SW 1271 (cell line): ENCODE results near the gene IFNGR1.
A peak's percentile ranks its signal among the peaks of the same experiment; 100 is the strongest.
"Not testable (repeated sequence)": the region's sequence is repeated elsewhere in the genome, so short reads cannot be mapped to it uniquely, and the experiment has no call there.

Source experiments
- DNase-seq, 2 experiments: peaks; one replicate each; lab custom pipeline; 2025; lab: John Stamatoyannopoulos, UW

IFNGR1 gene

GRCh38 chr6:137213813-137214212 is 5.4 kb downstream of the IFNGR1 start:
- no peak for DNase-seq

GRCh38 chr6:137213331-137213740 is 5.8 kb downstream of the IFNGR1 start:
- no peak for DNase-seq

- no peak for DNase-seq
Measured at GRCh38 chr6:137211910-137212309, 7.3 kb downstream of the IFNGR1 start.

- DNase-seq, result no peak
Measured at GRCh38 chr6:137210903-137211302, 8.3 kb downstream of the IFNGR1 start.

DNA sequence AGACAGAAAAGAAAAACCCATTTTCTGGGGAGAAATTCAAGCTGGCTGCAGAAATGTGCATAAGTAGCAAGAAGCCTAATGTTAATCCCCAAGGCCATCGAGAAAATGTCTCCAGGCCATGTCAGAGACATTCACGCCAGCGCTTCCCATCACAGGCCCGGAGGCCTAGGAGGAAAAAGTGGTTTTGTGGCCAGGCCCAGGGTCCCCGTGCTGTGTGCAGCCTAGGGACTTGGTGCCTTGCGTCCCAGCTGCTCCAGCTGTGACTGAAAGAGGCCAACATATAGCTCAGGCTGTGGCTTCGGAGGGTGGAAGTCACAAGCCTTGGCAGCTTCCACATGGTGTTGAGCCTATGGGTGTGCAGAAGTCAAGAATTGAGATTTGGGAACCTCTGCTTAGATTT is 10.9 kb downstream of the IFNGR1 start:
- DNase-seq, result no peak

DNA sequence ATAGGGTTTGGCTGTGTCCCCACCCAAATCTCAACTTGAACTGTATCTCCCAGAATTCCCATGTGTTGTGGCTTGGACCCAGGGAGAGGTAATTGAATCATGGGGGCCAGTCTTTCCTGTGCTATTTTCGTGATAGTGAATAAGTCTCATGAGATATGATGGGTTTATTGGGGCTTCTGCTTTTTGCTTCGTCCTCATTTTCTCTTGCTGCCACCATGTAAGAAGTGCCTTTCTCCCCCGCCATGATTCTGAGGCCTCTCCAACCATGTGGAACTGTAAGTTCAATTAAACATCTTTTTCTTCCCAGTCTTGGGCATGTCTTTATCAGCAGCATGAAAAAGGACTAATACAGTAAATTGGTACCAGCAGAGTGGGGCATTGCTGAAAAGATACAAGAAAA is 11.7 kb downstream of the IFNGR1 start:
- DNase-seq, result not testable (repeated sequence)

- DNase-seq, result no peak
Measured at GRCh38 chr6:137206577-137206976, 12.6 kb downstream of the IFNGR1 start.

GRCh38 chr6:137203256-137203655 is 15.9 kb downstream of the IFNGR1 start:
- no peak for DNase-seq

- DNase-seq, result no peak
Measured at GRCh38 chr6:137202078-137202477, 17.1 kb downstream of the IFNGR1 start.

DNA sequence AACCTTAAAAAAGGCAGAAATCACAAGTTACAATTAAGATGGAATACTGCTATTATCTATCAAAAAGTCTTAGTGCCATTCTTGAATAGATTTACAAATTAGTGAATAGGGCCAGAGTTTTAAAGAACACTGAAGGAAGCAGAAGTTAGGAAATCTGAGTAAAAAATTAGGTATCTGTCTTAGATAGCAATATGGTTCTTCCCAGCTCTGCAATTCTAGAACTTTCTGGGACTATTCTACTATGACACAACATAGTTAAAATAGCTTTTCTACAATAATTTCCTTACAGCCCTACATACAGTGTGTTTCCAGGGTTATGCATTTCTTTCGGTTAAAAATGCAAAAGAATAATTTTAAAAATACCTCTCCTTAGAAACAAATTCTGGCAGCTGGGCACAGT is 18.2 kb downstream of the IFNGR1 start:
- DNase-seq, result no peak

DNA sequence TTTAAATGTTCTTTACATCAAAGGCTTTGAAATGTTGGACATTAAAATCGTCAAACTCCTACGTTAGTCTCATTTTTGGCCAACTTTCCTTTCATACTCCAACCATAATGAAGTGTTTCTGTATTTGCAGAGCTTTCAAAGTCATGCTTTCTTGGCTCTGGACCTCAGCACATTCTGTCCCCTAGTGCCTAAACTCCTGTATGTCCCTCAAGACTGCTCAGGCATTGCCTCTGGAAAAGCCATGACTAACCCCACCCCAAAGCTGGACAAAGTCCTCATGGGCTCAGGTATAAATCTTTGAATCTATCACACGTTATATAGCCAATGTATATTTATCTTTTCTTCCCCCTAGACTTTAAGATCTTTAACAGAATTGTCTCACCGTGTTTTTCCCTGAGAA is 18.9 kb downstream of the IFNGR1 start:
- no peak for DNase-seq

DNA sequence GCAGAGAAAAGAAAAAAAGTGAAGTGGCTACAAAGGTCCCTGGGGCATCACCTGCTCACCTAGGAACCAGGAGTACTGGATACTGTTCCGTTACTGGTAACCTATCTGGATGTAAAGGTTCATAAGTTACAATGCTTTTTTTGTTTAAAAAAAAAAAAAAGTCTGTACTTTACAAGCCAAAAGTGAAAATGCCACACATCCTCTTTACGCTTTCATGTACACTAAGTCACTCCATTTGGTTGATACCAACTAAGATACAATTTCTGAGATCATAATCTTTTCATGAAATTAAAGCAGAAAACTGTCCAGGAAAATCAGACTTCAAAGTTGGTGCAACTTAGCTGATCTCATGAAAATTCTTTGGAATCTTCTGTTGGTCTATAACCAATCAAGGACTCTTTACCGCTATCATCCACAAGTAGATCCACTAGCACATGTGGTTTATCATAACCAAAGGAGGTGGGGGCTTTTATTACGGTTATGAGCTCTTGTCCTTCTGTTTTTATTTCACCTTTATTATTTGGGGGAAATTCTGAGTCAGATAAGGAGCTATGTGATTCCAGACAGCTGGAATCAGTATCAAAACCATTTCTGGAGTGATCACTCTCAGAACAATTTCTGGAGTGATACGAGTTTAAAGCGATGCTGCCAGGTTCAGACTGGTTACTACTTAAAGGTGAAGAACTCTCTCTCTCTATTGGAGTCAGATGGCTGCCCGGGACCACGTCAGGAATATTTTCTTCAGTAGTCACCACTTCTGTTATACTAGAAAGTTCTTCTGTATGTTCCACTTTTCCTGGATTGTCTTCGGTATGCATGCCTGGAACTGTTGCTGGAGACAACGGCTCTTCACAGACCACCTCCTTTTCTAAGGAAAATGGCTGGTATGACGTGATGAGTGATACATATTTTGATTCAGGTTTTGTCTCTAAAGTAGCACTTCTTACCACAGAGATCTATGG is 21.2 kb downstream of the IFNGR1 start:
- DNase-seq, result no peak

- no peak for DNase-seq
Measured at GRCh38 chr6:137193256-137194070, 25.7 kb downstream of the IFNGR1 start.

GRCh38 chr6:137192821-137193220 is 26.4 kb downstream of the IFNGR1 start:
- no peak for DNase-seq

- DNase-seq, result no peak
Measured at GRCh38 chr6:137191670-137192069, 27.5 kb downstream of the IFNGR1 start.

DNA sequence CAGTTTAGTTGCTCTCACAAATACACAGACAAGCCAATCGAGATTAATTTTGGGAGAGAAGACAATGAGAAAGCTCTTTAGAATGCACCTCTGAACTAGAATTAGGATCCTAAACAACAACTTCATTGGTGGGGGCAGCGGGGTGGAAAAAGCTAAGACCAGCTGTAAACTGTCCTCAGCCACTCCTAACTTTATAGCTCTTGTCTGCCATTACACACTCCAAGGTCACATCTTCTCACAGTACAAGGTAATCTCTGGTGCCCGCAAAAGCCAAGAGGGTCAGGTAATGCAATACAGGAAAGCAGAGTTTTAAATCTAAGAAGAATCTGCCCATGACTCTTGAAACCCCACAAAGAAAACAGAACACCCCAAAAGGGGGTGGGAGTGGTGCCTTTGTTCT is 27.9 kb downstream of the IFNGR1 start:
- no peak for DNase-seq

DNA sequence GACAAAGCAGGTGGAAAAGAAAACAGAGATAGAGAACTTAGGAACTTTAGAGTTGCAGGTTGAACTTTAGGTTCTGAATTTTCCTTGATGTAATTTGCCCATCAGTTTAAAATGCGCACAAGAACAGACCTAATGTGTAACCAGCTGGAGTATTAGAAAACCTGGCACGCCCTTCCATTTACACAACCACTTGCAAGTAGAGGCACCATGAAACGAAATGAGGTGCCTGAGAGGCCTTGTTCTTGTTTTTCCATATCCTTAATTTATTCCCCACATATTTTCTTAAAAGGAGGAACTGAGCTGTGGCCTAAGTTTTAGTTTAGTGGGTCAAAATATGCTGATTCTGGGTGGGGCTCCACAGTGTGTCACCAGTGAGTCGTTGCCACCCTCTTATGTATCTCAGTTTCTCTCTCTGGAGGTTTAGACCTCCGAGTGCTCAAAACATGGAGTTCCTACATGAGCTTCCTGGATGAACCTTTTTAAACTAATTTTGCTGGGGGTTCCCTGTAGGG is 28.5 kb downstream of the IFNGR1 start:
- DNase-seq, result no peak

- peak in 1 of 2 experiments; percentile 21 for DNase-seq
Measured at GRCh38 chr6:137188855-137189254, 30.3 kb downstream of the IFNGR1 start.

DNA sequence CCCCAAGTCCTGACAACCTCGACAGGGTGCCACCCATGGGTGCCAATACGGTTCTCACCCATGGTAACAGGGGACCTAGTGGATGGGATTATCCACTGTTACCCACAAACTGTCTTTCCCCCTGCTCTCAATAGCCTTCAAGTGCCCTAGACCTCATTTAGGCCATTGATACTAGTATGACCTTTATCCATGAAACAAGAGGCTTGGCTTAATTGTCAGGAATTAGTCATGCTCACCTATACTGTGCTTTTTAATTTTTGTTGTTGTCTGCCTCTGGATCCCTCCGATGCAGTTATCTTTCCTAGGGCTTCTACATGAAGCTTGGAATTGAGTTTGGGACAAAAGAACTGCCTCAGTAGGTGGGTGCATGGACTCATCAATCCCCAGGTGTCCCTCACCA is 33.9 kb downstream of the IFNGR1 start:
- DNase-seq, result no peak

DNA sequence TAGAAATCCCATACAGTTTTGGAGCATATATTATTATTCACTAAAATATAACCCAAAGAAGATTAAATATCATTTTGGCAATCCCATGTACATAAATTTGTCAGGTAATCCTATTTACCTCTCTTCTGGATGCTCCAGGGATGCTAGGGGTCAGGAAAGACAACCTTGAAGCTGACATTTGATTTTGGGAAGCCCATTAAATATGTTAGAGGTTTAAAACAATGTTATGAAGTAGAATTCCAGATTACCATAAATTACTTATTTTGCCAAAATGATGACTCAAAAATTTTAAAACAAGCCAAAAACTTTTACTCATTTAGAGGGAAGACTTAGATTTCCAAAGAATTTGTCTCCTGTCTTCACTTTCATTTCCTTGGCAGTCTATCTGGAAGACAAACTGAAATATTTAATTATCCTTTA is 36.5 kb downstream of the IFNGR1 start:
- DNase-seq, result no peak

- no peak for DNase-seq
Measured at GRCh38 chr6:137181891-137182653, 37.1 kb downstream of the IFNGR1 start.

DNA sequence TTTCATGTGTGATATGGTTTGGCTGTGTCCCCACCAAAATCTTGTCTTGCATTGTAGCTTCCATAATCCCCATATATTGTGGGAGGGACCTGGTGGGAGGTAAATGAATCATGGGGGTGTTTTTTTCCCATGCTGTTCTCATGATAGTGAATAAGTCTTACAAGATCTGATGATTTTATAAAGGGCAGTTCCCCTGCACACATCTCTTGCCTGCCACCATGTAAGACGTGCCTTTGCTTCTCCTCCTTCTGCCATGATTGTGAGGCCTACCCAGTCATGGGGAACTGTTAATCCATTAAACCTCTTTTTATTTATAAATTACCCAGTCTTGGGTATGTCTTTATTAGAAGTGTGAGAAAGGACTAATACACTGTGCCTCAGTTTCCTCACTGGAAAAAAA is 41.6 kb downstream of the IFNGR1 start:
- DNase-seq, result no peak
